Right lobe of liver (tissue), 6 donors: ENCODE data around the gene DUSP22. TPM values are rescaled to one million over a fixed set of nuclear protein-coding genes. Genes with fewer than 3 reads are reported as not detected.

ENCODE experiments used
- ATAC-seq, 4 donors: fragments of 200-7000 bp; cut with Tn5 transposase; one replicate each; pipeline ENCODE4 v1.9.1; 2020; ENCODE audit warnings: mild to moderate bottlenecking in 4 of 4, moderate library complexity in 4 of 4
- DNase-seq, 3 donors: peaks; one replicate each; pipeline ENCODE4 v3.0.0-alpha.2; 2020
- H3K27ac ChIP-seq, 3 donors: fragments of 200-600 bp; one replicate each; pipeline ENCODE4 v1.8.0; 2022
- H3K27me3 ChIP-seq, 2 donors: fragments of 200-600 bp; one replicate each; pipeline ENCODE4 v1.8.0; 2022
- H3K36me3 ChIP-seq, 4 donors: fragments of 200-600 bp; sonication (generic) in 1 of 4; one replicate each; pipeline versions ENCODE4 v1.5.1 to v1.8.0; 2017 to 2022; ENCODE audit warnings: control low read depth in 1 of 4
- H3K4me1 ChIP-seq, 4 donors: fragments of 200-600 bp; sonication (generic) in 1 of 4; one replicate each; pipeline versions ENCODE4 v1.5.1 to v1.8.0; 2017 to 2022; ENCODE audit warnings: control low read depth in 1 of 4
- H3K4me3 ChIP-seq, 3 donors: fragments of 200-600 bp; one replicate each; pipeline ENCODE4 v1.8.0; 2022
- H3K9me3 ChIP-seq, 4 donors: fragments of 200-600 bp; sonication (generic) in 1 of 4; one replicate each; pipeline versions ENCODE4 v1.5.1 to v1.8.0; 2017 to 2022; ENCODE audit warnings: control low read depth in 1 of 4
- POLR2A ChIP-seq: fragments of 450-650 bp; IDR thresholded peaks from one replicate; pipeline ENCODE4 v1.6.1; 2017; ENCODE audit warnings: antibody characterized with exemption, mild to moderate bottlenecking
- WGBS: methylation state at CpG from one replicate; pipeline ENCODE4 v1.1.6; 2018; ENCODE audit warnings: low coverage, low lambda C conversion rate; ENCODE audit not compliant: insufficient coverage; ENCODE audit errors: missing lambda C conversion rate; 5-methylcytosine and 5-hydroxymethylcytosine counted together
- intact Hi-C, 2 donors: fragments of 100-400 bp; cut with DNase I; formaldehyde crosslinking; loops; one replicate each; pipeline versions ENCODE4 v1.11.2 to v1.14.1; 2022
- total RNA-seq, 6 experiments: library from RNA; depleted of rRNA in 2 of 6; stranded (reverse); fragments of >200 nt in 2 of 6; fragmentation: NEBNext Ultra II Directional in 3 of 6; extraction: Animal tissue kit (Norgen Biotek cat#: 25700) in 3 of 6; gene quantifications; one replicate each; pipeline versions ENCODE4 v1.1.0 to v1.2.4, GENCODE V29; 2016 to 2023
- TF ChIP-seq, protein P1 (sequence below), 4 donors: fragments of 200-600 bp in 3 of 4; fragments of 450-650 bp in 1 of 4; IDR thresholded peaks; one replicate each; pipeline versions ENCODE4 v1.5.1 to v1.8.0; 2016 to 2022; ENCODE audit warnings: antibody characterized with exemption in 4 of 4, mild to moderate bottlenecking in 2 of 4
- donor health status: DM: no; HTN: yes; CAD: no.
- donor health status: DM: no; HTN: no; CAD: no.
- donor health status: DM: no; HTN: no; CAD: no.
- donor health status: DM: no; HTN: yes; CAD: no.
- donor health status: DM: no; HTN: yes; CAD: no.

DUSP22 gene
- total RNA-seq, 6 experiments from 2014 or later, result 20.6 to 24.8 (median 21.3) TPM

DNA sequence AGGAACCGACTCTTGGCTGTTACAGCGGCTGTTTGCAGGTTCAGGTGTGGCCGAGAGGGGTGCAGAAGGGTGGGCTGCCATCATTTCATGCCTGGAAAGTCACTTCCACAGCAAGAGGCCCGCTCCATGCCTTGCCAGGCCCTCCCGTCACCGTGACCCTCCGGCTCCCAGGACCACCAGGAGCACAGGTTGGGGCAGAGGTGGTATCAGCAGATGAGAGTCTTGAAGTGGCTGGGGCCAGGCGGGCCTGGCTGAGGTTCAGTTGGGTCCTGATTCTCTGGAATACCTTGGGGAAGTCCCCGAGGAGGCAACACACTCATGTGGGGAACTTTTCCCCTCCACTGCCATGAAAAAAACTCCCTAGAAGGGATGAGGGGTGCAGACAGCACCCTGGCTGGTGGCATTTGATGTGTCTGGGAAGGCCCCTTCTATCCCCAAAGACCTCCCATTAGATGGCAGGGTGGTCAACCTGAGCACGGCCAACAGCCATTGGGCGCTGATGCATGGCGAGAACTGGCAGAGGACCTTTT, 65.0 kb downstream of the DUSP22 start:
- peaks cover 0 to 29% (median 6%) of the 10 kb centered on the region in 4 donors for H3K4me1 ChIP-seq
- H3K36me3 ChIP-seq, result no peaks in the 10 kb centered on the region
- TF ChIP-seq, protein P1, sequence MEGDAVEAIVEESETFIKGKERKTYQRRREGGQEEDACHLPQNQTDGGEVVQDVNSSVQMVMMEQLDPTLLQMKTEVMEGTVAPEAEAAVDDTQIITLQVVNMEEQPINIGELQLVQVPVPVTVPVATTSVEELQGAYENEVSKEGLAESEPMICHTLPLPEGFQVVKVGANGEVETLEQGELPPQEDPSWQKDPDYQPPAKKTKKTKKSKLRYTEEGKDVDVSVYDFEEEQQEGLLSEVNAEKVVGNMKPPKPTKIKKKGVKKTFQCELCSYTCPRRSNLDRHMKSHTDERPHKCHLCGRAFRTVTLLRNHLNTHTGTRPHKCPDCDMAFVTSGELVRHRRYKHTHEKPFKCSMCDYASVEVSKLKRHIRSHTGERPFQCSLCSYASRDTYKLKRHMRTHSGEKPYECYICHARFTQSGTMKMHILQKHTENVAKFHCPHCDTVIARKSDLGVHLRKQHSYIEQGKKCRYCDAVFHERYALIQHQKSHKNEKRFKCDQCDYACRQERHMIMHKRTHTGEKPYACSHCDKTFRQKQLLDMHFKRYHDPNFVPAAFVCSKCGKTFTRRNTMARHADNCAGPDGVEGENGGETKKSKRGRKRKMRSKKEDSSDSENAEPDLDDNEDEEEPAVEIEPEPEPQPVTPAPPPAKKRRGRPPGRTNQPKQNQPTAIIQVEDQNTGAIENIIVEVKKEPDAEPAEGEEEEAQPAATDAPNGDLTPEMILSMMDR (IDR thresholded peaks at IDR 0.05), result no peak
- TF ChIP-seq POLR2A, result no peak
- H3K27me3 ChIP-seq, result no peaks in the 10 kb centered on the region
- WGBS, result 71% methylated on average over 11 of the region's 12 CpGs
- H3K4me3 ChIP-seq, result no peak overlapping the region
- DNase-seq (peak; percentile 28 to 56 (median 49)), ATAC-seq (no peak)
- intact Hi-C loops, result no loop called here
- peak overlapping the region in 1 of 3 donors; percentile 88 for H3K27ac ChIP-seq
- no peaks in the 10 kb centered on the region for H3K9me3 ChIP-seq

DNA sequence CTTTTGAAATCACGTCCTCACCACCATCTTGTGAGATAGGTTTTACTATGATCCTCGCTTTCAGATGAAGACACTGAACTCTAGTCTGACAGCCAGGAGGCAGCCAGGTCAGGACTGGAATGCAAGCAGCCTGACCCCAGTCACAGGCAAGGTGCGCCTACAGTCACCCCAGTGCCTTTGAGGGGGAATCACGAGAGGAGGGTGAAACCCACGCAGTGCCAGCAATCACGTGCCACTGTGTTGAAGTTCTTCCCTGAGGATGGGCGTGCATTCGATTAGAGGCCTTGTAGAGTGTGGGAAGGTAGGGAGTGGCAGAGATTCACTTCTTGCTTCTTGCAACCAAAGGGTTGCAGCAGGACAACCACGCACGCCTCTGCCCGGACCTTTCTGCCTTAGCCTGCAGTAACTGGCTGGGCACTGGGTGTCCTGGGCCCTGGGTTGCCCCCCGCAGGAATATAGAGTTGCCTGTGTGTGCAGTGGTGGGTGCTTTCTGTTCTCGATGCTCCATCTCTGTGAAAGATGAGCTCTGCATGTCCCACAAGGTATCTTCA, 65.6 kb downstream of the DUSP22 start:
- Histone ChIP-seq H3K27me3 (no peaks in the 10 kb centered on the region), H3K36me3 (no peaks in the 10 kb centered on the region), H3K9me3 (no peaks in the 10 kb centered on the region), H3K4me3 (no peak overlapping the region), H3K27ac (no peak overlapping the region), H3K4me1 (peaks cover 0 to 29% (median 6%) of the 10 kb centered on the region in 4 donors)
- peak in 1 of 3 donors; percentile 51 for DNase-seq
- intact Hi-C loops, result no loop called here
- WGBS, result 67% methylated on average over 13 of the region's 13 CpGs
- no peak for ATAC-seq
- TF ChIP-seq, protein P1 (IDR thresholded peaks at IDR 0.05), result no peak
- TF ChIP-seq POLR2A, result no peak

DNA sequence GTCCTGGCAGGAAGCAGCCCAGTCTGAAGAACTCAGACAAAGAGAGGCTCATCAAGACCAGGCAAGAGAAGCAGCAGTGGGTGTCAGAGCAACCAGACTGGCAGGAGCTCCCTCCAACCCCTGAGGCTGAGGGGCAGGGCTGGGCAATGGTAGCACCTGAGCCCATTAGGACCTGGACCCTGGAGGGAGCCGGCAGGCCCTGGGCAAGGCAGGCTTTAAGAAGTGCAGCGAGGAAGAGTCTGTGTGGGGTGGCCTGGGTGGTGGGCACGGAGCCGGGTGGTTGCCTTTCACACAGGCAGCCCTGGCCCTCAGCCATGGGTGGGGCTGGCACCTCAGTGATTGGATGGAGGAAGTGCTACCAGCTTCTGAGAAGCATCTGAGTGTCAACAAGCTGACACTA, 66.1 kb downstream of the DUSP22 start:
- Histone ChIP-seq H3K27me3 (no peaks in the 10 kb centered on the region), H3K27ac (no peak overlapping the region), H3K36me3 (no peaks in the 10 kb centered on the region), H3K4me1 (peaks cover 0 to 29% (median 6%) of the 10 kb centered on the region in 4 donors), H3K4me3 (no peak overlapping the region), H3K9me3 (no peaks in the 10 kb centered on the region)
- ATAC-seq (no peak), DNase-seq (peak in 2 of 3 donors; percentile 25 to 53)
- WGBS, result 69% methylated on average over 4 of the region's 4 CpGs
- intact Hi-C loops, result no loop called here
- TF ChIP-seq, protein P1 (IDR thresholded peaks at IDR 0.05), result no peak
- no peak for TF ChIP-seq POLR2A

DNA sequence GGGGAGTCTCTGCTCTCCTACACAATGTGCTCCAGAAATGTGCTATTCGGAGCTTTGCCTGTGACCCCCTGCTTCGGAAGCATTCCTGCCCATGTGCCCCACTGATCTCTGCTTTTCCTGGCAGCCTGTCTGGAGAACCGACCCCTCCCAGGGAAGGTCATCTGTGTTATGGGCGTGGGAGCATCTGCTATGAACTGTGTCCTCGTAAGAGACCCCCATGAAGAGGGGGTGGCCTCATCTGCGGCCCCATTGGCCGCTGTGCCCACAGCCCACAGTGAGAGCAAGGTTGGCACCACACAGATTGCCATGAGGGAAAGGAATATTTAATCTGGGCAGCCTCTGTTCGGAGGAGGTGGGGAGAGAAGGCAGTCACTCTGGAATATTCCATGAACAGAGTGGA, 66.6 kb downstream of the DUSP22 start:
- Histone ChIP-seq H3K27ac (no peak overlapping the region), H3K27me3 (no peaks in the 10 kb centered on the region), H3K4me3 (no peak overlapping the region), H3K4me1 (peaks cover 0 to 29% (median 6%) of the 10 kb centered on the region in 4 donors), H3K9me3 (no peaks in the 10 kb centered on the region), H3K36me3 (no peaks in the 10 kb centered on the region)
- DNase-seq, result no peak
- TF ChIP-seq POLR2A, result no peak
- TF ChIP-seq, protein P1 (IDR thresholded peaks at IDR 0.05), result no peak
- WGBS, result 79% methylated on average over 6 of the region's 8 CpGs
- intact Hi-C loops, result no loop called here
- ATAC-seq, result no peak
